Fibroblast of villous mesenchyme (primary cell): ENCODE results near the gene ZNF500. TPM values are rescaled to one million over a fixed set of nuclear protein-coding genes. Genes with fewer than 3 reads are reported as not detected.

Source experiments
- DNase-seq: peaks from one replicate; pipeline ENCODE4 v3.0.0-alpha.2; 2010; ENCODE audit warnings: low read depth
- H3K4me3 ChIP-seq: 2 replicates; pipeline ENCODE4 v1.5.1; 2011; ENCODE audit warnings: low read depth, mild to moderate bottlenecking, low read length
- total RNA-seq: library from RNA; depleted of rRNA; stranded (reverse); fragments of >200 nt; gene quantifications from 2 replicates; pipeline ENCODE4 v1.2.3, GENCODE V29; 2012
- TF ChIP-seq, protein P1 (sequence below): IDR thresholded peaks from 2 replicates; pipeline ENCODE4 v1.5.1; 2012; ENCODE audit warnings: low read depth, mild to moderate bottlenecking, low read length; ENCODE audit not compliant: insufficient read depth

The ZNF500 gene
- total RNA-seq, 1 donor: 12.5 TPM

DNA sequence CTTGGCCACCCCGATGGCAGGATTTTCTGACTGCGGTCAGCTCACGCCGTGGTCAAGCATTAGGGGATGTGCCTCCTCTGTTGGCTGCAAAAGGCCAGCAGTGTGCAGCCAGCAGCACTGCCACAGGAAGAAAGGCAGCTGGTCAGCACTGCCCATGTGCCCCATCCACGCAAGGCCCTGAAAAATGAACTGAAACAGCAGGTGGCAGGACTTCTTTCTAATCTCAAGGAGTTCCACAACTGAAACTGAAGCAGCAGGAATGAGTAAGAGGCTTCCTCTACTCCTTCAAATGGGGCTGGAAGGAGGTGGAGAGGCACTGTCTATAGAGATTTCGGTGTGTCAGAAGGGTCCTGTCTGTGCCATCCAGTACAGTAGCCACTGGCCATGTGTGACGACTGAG, 3.2 kb downstream of the ZNF500 start:
- DNase-seq: no peak
- H3K4me3 ChIP-seq: no peak overlapping the region
- TF ChIP-seq, protein P1, sequence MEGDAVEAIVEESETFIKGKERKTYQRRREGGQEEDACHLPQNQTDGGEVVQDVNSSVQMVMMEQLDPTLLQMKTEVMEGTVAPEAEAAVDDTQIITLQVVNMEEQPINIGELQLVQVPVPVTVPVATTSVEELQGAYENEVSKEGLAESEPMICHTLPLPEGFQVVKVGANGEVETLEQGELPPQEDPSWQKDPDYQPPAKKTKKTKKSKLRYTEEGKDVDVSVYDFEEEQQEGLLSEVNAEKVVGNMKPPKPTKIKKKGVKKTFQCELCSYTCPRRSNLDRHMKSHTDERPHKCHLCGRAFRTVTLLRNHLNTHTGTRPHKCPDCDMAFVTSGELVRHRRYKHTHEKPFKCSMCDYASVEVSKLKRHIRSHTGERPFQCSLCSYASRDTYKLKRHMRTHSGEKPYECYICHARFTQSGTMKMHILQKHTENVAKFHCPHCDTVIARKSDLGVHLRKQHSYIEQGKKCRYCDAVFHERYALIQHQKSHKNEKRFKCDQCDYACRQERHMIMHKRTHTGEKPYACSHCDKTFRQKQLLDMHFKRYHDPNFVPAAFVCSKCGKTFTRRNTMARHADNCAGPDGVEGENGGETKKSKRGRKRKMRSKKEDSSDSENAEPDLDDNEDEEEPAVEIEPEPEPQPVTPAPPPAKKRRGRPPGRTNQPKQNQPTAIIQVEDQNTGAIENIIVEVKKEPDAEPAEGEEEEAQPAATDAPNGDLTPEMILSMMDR: no peak

DNA sequence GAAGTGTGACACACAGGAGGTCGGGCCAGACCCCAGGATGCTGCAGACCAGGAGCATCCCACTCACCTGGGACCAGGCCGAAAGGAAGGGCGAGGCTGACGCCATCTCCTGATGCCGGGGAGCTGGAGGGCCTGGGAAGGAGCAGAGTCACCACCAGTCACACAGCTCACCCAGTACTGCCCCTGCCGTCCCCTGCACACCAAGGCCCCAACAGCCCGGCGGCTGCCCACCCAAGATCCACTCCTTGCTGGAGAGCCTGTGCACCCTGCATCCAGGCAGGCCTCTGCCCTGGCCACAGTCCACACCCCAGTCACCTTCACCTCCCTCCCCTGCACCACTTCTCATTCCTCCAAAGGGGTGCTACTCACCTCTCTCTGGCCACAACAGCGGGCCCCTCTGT, 4.8 kb downstream of the ZNF500 start:
- DNase-seq: no peak
- H3K4me3 ChIP-seq: no peak overlapping the region
- TF ChIP-seq, protein P1: no peak

DNA sequence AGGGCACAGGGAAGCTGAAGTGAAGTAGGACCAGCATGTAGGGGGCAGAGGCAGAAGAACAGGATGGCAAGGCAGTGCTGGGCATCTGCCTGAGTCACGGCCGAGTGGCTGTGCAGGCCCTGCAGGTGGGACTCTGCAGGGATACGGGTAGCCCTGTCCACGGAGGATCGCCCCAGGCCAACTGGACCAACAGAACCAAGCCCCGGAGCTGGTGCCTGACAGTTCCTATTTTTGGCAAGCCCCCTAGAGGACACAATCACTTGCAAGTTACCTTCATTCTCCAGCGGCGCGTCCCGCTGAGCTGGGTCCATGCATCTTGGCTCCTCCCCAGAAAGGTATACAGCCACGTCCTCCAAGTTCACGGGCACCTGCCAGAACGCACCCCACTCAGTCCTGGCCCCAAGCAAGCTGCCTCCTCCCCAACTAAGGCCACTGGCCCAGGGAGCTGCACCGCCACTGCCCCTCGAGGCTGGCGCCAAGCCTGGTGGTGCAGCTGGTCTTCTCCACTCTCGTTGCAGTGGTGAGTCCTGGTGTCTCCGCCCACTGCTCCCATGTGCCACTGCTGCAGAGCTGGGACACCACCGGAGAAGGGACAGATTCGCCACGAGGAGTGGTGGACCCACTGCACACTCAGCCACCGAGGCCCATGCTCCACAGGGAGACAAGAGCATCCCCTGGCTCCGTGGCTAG, 6.6 kb downstream of the ZNF500 start:
- no peak overlapping the region for H3K4me3 ChIP-seq
- no peak for DNase-seq
- TF ChIP-seq, protein P1: no peak

DNA sequence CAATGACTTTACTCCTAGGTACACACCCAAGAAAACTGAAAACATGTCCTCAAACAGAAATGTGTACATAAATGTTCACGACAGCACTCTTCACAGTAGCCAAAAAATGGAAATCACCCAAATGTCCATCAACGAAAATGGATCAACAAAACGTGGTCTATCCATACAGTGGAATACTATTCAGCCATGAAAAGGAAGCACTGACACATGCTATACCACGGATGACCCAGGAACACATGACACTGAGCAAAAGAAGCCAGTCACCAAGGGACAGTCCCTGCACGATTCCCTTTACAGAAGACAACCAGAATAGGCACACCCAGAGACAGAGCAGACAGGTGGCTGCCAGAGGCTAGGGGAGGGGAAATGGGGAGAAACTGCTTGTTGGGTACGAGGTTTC, 11.3 kb downstream of the ZNF500 start:
- TF ChIP-seq, protein P1: no peak
- no peak overlapping the region for H3K4me3 ChIP-seq
- DNase-seq: no peak

DNA sequence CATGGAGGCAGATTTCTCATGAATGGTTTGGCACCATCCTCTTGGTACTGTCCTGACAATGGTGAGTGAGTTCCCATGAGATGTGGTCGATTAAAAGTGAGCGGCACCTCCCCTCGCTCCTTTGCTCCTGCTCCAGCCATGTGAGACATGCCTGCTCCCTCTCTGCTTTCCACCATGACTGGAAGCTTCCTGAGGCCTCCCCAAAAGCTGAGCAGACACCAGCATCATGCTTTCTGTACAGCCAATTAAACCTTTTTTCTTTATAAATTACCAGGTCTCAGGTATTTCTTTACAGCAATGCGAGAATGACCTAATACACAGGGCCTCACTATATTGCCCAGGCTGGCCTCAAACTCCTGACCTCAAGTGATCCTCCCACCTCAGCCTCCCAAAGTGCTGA, 12.1 kb downstream of the ZNF500 start:
- H3K4me3 ChIP-seq: no peak overlapping the region
- TF ChIP-seq, protein P1: no peak
- no peak for DNase-seq

DNA sequence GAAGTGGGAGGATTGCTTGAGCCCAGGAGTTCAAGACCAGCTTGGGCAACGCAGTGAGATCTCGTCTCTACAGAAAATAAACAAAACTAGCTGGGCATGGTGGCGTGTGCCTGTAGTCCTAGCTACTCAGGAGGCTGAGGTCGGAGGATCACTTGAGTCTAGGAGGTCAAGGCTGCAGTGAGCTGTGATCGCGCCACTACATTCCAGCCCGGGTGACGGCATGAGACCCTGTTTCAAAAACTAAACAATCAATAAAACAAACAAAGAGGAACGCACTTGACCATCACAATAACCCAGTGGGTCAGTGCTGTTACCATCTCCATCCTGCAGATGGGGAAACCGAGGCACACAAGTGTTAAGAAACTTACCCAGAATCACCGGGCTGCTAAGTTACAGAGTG, 13.7 kb downstream of the ZNF500 start:
- TF ChIP-seq, protein P1: no peak
- H3K4me3 ChIP-seq: no peak overlapping the region
- DNase-seq: no peak

DNA sequence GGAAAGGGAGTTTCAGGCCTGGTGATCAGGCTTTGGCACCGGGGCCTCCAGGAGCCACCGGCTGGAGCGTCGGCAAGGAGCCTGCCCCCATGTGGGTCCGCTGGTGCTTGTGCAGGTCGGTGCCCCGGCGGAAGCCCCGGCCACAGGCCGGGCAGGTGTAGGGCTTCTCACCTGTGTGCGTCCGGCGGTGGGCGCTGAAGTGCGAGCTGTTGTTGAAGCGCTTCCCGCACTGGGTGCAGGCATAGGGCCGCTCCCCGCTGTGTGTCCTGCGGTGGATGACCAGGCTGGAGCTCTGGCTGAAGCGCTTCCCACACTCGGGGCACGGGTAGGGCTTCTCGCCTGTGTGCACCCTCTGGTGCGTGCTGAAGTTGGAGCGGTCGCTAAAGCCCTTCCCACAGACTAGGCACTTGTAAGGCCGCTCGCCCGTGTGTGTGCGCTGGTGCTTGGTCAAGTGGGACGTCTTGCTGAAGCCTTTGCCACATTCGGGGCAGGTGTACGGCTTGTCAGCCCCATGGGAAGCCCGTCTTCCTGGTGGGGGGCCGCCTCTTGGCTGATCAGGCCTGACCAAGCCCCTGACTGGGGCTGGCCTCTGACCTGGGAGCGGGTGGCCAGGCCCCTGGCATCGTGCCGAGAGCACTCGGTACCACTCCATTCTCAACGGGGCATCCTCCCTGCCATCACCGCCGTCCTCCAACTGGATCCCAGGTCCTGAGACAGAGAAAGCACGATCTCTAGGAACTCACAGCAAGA, 14.4 kb downstream of the ZNF500 start:
- no peak overlapping the region for H3K4me3 ChIP-seq
- DNase-seq: no peak
- TF ChIP-seq, protein P1: no peak
